Ammon's horn (tissue), 1 donor: ENCODE measurements around the gene SPNS2.

Experiments
- DNase-seq: peaks from one replicate; pipeline ENCODE4 v3.0.0-alpha.2; 2016; ENCODE audit warnings: low spot score

The SPNS2 gene

GRCh38 chr17:4520060-4520893 lies 21.6 kb downstream of the SPNS2 start:
- no peak for DNase-seq

GRCh38 chr17:4520894-4521600 lies 22.4 kb downstream of the SPNS2 start:
- DNase-seq = no peak

GRCh38 chr17:4522661-4523060 lies 24.0 kb downstream of the SPNS2 start:
- DNase-seq = no peak

GRCh38 chr17:4523946-4524345 lies 25.3 kb downstream of the SPNS2 start:
- no peak for DNase-seq

GRCh38 chr17:4525691-4526397 lies 27.2 kb downstream of the SPNS2 start:
- no peak for DNase-seq

GRCh38 chr17:4527134-4527533 lies 28.5 kb downstream of the SPNS2 start:
- no peak for DNase-seq

GRCh38 chr17:4527566-4528125 lies 29.0 kb downstream of the SPNS2 start:
- peak; percentile 48 for DNase-seq

GRCh38 chr17:4529533-4530152 lies 31.0 kb downstream of the SPNS2 start:
- DNase-seq = no peak

- DNase-seq = no peak
These were observed 32.4 kb downstream of the SPNS2 start for GRCh38 chr17:4530799-4531730.

GRCh38 chr17:4531988-4532736 lies 33.5 kb downstream of the SPNS2 start:
- no peak for DNase-seq

GRCh38 chr17:4532860-4533522 lies 34.3 kb downstream of the SPNS2 start:
- DNase-seq = no peak

GRCh38 chr17:4533523-4534504 lies 35.1 kb downstream of the SPNS2 start:
- DNase-seq = peak; percentile 97

- DNase-seq = peak; percentile 64
These were observed 35.8 kb downstream of the SPNS2 start for GRCh38 chr17:4534515-4534914.

GRCh38 chr17:4534928-4535666 lies 36.4 kb downstream of the SPNS2 start:
- DNase-seq = peak; percentile 36

GRCh38 chr17:4535667-4536258 lies 37.1 kb downstream of the SPNS2 start:
- DNase-seq = no peak

- DNase-seq = peak; percentile 54
These were observed 37.6 kb downstream of the SPNS2 start for GRCh38 chr17:4536259-4536741.
